Smooth muscle cell of the brain vasculature (primary cell): Measurements from ENCODE around the gene NDFIP2.

Experiments used
- DNase-seq: peaks from one replicate; pipeline ENCODE4 v3.0.0-alpha.2; 2012; ENCODE audit warnings: low read depth, low spot score

NDFIP2 gene, protein sequence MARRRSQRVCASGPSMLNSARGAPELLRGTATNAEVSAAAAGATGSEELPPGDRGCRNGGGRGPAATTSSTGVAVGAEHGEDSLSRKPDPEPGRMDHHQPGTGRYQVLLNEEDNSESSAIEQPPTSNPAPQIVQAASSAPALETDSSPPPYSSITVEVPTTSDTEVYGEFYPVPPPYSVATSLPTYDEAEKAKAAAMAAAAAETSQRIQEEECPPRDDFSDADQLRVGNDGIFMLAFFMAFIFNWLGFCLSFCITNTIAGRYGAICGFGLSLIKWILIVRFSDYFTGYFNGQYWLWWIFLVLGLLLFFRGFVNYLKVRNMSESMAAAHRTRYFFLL

DNA sequence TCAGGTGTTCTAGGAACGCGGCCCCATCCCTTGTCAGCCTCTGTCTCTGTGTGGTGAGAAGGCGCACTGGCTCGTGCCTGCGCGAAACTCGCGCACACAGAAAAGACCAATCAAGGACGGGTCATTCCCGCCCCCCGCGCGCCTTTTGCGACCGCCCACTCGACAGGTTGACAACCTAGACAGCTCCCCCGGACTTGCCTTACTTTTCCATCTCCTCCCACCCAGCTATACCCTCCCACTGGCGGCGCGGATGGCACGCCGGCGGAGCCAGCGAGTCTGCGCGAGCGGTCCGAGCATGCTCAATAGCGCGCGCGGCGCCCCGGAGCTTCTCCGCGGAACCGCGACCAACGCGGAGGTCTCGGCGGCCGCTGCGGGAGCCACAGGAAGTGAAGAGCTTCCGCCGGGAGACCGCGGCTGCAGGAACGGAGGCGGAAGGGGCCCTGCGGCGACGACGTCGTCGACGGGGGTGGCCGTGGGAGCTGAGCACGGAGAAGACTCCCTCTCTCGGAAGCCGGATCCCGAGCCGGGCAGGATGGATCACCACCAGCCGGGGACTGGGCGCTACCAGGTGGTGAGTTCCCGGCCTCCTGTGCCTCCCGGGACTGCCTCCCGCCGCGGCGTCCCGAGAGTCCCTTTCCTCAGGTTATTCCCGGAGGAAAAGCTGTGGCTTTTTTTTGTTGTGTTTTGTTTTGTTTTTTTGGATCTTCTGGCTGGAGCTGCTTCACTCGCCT, at the start of gene NDFIP2:
Gene NDFIP2 (plus strand): TSS at position 202 of the 731 bp plus-strand sequence. CDS start 49 bp downstream, at position 251.
- DNase-seq, result peak; percentile 49

DNA sequence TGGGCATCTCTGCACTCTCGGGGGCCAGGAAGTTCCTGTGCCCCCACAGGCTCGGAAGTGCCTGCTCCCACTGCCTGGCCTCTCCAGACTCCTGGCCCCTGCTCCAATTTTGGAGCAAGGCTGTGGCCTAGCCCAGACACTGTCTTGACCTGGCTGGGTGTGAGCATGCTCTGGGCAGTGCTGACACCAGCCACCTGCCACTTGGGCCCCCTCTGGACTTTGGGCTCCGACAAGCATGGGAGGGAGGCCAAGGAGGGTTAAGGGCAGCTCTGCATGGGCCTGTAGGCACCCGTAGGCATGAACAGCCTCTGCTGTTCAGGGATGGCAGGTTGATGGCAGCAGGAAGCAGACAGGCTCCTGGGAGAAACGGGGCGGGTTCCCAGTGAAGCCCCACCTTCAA, 48.9 kb upstream of the NDFIP2 start:
- no peak for DNase-seq

DNA sequence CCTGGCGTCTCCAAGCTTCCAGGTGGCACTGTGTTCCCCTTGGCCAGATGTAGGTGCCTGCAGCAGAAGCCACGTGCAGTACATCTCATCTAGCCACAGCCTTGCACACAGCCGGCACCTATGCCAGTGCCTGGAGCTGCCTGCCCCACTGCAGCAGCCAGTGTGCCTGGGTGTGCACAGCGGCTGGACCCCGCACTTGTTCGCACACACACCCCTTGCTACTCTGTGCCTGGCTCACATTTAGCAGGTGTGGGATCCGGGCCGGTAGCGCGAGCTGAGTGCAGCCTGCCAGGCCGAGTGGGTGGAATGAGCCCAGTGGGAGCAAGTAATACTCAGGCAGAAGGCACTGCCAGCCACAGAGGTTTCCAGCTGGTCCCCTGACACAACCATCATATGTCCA, 48.0 kb upstream of the NDFIP2 start:
- DNase-seq, result no peak

DNA sequence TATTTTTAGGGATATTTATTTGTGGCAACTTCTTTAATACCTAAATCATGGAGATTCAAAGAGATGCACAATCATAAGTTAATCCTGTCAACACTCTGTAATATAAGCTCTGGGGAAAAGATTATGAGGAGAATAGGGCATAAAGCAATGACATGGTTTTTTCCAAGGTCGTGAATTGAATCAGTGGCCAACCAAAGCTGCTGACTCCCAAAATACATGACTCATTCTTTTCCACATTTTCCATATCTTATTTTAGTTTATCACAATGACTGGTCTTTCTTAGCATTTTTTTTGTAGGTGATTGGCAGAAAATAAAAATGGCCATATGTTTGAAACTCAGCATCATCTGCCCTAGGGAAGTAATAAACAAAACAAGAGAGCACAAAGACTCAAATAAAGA, 46.4 kb upstream of the NDFIP2 start:
- no peak for DNase-seq

DNA sequence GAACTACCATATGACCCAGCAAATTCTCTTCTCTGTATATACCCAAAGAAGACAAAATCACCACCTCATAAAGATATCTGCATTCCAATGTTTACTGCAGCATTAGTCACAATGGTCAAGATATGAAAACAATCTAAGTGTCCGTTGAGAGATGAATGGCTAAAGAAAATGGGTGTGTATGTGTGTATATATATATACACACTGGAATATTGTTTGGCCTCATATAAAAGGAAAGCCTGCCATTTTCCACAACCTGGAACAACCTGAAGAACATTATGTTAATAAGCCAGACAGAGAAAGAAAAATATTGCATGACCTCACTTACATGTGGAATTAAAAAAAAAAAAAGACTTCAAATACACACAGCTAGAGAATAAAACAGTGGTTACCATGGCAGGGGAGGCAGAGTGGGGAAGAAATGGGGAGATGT, 45.4 kb upstream of the NDFIP2 start:
- no peak for DNase-seq

DNA sequence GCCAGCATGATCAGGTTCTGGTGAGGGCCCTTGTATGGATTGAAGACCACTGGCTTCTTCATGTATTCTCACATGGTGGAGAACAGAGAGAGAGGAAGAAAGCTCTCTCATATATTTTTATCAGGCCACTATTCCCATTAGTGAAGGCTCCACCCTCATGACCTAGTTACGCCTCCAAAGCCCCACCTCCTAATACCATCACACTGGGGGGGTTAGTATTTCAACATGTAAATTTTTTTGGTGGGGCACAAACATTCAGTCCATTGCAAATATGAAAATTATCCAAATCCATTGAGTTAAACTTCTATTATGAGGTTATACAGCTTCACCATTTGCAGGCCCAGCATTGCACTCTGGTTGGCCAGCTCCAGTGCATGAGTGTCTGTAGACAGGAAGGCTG, 41.7 kb upstream of the NDFIP2 start:
- no peak for DNase-seq

DNA sequence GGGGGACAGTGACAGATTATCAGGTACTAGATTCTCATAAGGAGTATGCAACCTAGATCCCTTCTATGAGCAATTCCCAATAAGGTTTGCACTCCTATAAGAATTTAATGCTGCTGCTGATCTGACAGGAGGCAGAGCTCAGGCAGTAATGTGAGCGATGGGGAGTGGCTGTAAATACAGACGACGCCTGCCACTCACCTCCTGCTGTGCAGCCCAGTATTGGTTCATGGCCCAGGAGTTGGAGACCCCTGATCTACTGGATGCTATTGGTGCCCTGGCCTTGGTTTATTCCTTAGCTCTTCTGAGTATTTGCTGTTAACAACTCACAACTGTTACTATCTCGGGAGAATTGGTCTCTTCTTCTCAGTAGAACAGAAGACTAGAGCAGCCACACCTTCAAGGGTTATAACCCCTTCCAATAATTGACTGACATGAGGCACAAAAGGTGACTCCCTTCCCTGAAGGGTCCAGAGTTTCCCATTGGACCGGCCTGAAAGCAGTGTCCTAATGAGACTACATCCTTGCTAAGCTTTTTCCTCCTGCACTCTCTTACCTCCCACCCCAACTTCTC, 39.9 kb upstream of the NDFIP2 start:
- DNase-seq, result no peak

DNA sequence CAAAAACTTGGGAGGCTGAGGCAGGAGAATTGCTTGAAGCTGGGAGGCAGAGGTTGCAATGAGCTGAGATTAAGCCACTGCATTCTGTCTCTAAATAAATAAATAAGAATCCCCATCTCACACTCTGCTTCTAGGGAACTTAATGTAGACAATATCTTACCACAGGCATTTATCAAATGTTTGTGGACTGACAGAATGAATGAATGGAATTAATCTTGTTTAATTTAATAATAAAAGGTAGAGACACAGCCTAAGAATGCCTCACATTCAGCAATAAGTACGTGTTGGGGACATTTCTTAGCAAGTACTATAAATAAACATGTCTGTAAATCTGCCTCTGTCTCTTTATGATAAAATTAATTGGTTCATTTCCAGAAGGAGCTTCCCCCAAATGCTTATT, 38.7 kb upstream of the NDFIP2 start:
- no peak for DNase-seq

DNA sequence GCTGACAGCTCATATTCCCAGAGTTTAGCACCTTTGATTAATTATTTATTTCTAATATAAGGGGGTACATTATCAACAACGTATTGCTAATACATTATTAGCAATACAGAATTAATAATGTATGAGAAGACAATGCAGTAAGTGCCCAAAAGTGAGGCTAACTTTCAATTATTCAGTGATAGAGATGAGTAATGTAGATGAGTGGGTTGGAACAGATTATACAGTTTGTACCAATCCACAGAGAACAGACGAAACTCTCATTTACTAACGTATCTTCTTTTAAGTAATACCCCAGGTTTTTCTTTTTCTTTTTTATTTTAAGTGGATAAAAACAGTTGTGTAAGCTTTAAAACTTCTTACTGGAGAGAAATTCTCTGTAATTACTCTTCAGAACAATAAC, 38.2 kb upstream of the NDFIP2 start:
- no peak for DNase-seq

DNA sequence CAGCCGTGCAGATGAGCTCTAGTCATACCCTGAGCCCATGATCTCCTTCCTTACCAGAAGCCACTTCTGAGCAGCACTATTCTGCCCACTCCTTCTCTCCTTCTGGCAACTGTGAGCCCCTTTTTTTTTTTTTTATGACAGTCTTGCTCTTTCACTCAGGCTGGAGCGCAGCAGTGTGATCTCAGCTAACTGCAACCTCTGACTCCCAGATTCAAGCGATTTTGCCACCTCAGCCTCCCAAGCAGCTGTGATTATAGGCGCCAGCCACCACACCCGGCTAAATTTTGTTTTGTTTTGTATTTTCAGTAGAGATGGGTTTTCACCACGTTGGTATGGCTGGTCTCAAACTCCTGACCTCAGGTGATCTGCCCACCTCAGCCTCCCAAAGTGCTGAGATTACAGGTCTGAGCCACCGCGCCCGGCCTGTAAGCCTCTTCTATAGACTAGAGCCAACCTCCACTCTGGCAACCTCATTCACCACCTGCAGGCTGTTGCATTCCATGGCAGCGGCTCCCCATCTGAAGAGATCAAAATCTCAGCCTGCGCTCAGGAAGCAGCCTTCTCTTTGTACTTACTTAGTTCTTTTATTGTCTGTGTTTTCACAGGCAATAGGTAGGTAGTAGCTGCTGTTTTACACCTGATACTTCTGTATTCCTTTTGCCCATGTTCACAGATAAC, 34.8 kb upstream of the NDFIP2 start:
- DNase-seq, result no peak

DNA sequence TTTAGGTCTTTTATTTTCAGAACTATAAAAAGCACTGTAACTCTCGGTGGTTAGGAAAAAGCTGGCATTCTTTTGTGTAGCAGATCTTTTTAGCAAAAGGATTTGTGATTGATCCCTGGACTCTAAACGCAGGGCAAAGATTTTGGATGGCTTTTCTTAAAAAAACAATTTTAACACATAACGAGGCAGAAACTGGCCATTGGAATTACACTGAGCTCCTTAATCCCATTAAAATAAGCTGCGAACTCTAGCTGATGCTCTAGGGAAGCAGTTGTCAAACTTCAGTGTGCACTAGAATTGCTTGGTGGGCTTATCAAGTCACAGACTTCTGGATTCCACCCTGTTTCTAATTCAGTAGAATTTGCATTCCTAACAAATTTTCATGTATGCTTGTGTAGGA, 33.8 kb upstream of the NDFIP2 start:
- DNase-seq, result no peak

DNA sequence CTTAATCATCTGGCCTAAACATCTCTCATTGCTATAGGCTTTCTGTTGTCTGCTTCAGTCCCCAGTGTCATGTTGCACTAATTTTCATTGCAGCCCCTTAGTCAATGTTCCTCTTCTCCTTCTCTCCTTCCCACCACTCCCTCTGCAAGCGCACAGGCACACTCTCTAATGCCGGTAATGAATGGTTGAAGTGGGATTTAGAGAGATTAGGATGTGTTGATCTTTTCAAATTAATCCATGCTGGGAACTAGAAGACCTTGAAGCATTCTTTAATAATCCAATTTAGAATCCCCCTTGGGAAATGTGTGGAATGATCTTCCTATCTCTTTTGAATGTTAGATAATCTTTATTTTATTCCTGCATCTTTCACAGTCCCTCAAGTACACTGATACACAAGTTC, 33.2 kb upstream of the NDFIP2 start:
- no peak for DNase-seq

DNA sequence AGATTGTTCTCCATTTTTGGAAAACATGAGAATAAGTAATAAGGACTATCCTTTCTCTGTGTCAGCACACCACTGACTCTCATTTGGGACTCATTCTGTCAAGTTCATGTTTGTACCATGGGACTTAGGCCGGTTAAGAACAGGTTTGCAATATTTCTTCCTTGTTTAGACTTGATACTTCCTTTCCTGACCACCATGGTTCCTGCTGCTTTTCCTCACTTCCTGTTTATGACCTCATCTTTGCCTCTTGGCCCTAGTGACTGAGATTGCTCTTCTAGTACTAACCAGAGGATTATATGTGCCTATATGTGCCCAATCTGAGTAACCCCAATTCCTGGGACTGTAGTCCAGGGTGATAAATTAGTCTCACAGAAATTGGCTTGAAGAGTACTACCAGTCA, 32.5 kb upstream of the NDFIP2 start:
- no peak for DNase-seq

DNA sequence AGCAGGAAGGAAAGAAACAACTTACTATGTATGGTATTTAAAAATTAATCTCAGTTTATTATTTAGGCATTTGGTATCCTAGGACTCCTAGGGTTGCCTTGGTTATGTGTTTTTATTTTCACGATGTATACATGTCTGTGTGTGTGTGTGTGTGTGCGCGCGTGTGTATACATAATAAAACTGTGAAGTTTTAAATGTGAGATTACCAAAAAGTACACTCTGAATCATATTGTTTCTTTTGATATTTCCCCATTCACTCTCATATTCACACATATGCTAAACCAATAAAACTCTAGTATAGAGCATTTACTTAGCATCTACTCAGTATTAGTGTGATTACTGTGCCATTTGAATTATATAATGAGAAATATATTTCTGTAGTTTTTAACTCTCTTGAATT, 30.8 kb upstream of the NDFIP2 start:
- no peak for DNase-seq

DNA sequence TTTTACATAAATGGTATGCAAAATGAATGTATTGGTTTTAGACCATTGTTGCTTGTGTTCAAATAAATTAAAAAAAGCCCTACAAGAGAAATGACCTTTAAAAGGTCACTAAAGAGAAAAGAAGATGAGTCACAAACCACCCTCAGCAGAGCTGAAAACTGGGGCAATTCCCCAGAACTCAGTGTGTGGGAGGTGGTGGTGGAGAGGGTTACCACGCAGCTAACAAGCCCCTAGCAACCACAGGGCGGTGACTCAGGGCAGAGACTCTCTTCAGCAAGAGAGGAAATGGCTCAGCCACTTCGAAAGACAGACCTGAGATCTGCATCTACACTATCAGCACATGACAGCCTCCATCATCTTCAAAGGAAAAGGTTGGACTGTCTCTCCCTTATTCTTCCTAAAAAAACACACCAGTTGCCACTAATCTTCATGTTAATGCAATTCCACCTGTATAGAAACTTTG, 29.4 kb upstream of the NDFIP2 start:
- DNase-seq, result no peak

DNA sequence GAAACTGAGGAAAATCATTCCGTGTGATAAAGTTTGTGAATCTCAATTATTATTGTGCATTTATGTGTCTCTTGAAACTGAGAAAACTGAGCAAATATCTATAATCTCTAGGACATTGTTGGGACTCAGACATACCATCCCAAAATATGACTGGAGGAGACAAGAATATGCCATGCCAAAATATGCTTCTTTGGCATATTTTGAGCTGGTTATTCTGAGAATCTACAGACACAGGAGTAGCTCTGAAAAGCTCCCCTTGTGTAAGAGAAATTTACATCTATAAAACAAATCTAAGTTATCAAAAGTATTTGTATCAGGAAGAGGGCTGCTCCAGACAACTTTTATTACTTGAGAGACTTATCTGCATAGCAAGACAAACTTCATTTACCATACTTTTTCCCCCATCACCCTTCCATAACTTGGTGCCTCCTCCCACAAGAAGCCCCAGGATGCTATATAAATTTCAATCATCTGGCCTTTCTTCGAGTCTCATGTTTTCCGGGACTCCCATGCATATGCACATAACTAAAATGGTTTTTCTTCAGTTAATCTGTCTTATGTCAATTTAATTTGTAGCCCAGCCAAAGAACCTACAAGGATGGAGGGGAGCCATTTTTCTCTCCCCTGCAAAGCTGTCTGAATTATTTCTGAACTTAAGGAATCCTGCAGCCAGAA, 28.6 kb upstream of the NDFIP2 start:
- DNase-seq, result no peak

DNA sequence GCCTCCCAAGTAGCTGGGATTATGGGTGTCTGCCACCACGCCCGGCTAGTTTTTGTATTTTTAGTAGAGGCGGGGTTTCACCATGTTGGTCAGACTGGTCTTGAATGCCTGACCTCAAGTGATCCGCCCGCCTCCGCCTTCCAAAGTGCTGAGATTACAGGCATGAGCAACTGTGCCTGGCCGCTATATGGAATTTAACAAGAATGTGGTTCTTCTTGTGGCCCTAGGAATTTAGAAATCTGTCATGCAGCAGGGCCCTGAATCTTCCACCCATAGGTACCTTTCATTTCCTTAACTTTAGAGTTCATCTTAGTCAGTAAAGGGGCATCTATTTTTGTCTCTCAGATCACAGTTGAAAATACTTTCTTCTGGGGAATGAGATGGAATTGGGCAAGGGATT, 25.6 kb upstream of the NDFIP2 start:
- no peak for DNase-seq

DNA sequence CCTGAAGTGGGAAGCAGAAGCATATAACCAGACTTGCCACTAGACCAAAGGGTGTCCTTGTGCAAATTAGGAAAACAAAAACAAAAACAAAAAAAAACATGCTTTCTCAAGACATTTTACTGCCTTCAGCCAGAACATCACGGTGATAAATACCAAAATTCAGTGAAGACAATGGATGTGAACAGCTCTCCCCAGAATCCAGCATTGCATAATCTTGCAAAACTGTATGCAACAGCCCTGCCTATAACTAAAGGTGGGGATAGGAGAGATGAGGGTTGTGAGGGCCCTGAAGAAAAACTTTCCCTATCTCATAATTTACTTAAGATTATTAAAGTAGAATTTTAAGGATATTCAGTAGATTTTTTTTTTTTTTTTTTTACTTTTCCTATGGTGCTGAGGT, 24.9 kb upstream of the NDFIP2 start:
- DNase-seq, result no peak

DNA sequence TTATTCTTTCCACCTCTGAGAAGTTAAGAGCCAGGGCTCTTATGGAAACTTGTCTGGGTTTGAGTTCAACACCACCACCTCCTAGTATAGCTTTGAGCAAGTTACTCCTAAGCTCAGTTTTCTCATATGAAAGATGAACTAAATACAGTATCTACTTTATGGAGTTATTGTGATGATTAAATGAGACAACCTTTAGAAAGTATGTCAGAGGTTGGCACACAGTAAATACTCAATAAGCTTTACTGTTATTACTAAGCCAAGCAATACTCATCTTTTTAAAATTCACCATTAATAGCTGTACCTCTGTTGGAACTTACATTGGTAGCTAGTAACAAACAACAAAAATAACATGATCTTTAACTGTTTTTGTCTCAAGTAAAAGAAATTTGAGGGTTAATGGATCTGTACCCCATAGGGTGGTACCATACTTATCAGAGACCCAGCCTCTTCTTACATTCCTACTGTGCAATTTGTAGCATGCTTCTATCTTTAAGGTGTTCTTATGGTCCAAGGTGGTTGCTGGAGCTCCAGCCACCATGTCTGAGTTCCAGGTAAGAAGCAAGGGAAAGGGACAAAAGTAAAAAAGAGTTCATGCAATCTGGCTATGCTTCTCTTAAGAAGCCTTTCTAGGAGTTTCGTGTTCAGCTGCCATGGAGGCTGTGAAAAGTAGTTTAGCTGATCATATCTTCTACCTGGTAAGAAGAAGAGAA, 24.1 kb upstream of the NDFIP2 start:
- no peak for DNase-seq

DNA sequence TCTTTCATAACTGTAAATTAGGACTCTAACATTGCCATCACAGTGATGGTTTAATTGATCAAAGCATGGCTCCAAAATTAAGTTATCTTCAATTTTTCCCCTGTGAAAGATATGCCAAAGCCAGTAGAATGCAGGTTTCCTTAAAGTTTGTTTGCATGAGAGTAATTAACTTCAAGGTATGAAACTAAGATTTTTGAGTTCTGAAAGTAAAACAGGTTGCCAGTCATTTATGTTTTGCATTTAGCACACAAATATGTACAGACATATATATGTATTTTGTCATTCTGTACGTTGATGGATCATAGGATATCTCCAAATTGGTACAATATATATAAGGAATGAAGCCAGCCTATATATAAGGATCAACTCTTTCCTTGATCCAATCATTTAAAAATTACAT, 23.6 kb upstream of the NDFIP2 start:
- no peak for DNase-seq

DNA sequence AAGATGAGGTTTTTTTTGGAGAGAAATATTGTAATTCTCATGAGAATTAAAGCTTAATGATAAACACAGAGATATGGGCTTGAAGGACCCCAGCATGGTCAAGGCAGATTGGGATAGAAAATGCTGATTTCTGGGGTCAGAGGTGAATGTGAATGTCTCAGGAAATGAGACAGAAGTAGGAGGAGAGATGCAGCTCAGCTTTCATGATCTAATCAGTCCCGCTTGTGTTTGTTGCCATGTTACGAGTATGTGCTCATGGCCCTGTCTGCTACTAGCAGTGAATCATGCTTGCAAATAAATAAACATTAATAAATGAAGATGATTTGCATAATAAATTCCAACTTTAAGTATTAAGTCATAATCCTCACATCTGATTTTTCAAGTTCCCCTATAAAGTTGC, 23.0 kb upstream of the NDFIP2 start:
- DNase-seq, result no peak
